ENCODE measurements around the gene CST5.
"Not testable (repeated sequence)": the region's sequence is repeated elsewhere in the genome, so short reads cannot be mapped to it uniquely, and the experiment has no call there.

CST5 gene

DNA sequence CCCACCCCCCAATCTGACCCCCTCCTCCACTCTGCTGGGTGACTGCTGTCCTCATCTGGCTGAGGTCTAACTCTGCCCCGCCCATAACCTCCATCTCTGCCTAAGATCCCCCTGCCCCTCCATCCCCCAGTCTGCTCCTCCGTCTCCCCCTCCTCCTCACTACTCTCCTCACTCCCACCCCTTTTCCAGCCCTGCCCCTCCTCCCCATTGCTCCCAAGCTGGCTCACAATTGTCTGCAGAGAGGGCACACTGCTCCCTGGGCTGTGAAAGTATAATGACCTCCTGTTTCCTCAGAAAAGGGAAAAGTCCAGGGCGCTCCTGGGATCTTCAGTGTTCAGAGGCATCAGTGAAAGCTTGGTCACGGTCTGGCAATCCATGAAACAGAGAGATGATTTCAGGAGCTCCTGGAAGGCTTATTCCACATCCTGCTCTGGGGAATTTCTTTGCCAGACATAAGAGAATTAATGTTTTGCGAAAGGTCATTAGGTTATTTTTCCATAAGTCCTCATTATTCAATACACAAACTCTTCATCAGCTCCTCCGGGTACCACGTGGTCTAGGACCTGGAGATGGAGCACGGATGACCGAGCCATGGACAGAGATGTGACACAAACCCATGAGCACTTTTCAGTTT is 21.5 kb downstream of the CST5 start:
- Histone ChIP-seq H3K27ac (ENCODE audit: low read depth in 2 of 2, low read length in 2 of 2) (no peak overlapping the region), H3K36me3 (ENCODE audit: control insufficient read depth in 2 of 2, insufficient read depth in 2 of 2, low read length in 2 of 2) (no peaks in the 10 kb centered on the region), H3K4me1 (ENCODE audit: control insufficient read depth in 2 of 2, insufficient read depth in 2 of 2, low read length in 2 of 2) (no peaks in the 10 kb centered on the region), H3K4me3 (ENCODE audit: low read length in 2 of 2) (no peak overlapping the region), H3K9ac (ENCODE audit: low read depth in 1 of 2, low read length in 2 of 2) (no peak overlapping the region), H3K27me3 (ENCODE audit: control insufficient read depth in 2 of 2, insufficient read depth in 2 of 2, low read length in 2 of 2) (no peaks in the 10 kb centered on the region), H3K9me3 (ENCODE audit: control insufficient read depth in 2 of 2, low read length in 2 of 2) (no peaks in the 10 kb centered on the region)

DNA sequence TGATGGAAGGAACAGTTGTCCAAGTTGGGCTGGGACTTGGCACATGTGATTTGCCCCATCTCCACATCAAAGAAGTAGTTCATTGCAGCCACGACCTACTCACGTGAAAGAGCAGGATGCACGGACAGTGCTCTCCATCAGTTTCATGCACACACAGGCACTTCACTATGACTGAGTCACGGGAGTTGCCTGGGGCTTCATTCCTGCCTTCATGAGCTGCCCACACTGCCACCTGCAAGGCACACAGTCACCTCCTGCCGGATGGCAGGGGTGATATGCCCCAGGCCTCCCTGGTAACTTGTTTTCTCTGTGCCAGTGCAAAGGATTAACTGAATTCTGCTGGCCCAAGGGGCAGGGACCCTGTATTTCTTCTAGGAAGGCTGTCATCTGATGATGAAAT is 22.8 kb downstream of the CST5 start:
- Histone ChIP-seq H3K36me3 (ENCODE audit: control insufficient read depth in 2 of 2, insufficient read depth in 2 of 2, low read length in 2 of 2) (no peaks in the 10 kb centered on the region), H3K27me3 (ENCODE audit: control insufficient read depth in 2 of 2, insufficient read depth in 2 of 2, low read length in 2 of 2) (no peaks in the 10 kb centered on the region), H3K27ac (ENCODE audit: low read depth in 2 of 2, low read length in 2 of 2) (no peak overlapping the region), H3K4me1 (ENCODE audit: control insufficient read depth in 2 of 2, insufficient read depth in 2 of 2, low read length in 2 of 2) (no peaks in the 10 kb centered on the region), H3K9me3 (ENCODE audit: control insufficient read depth in 2 of 2, low read length in 2 of 2) (no peaks in the 10 kb centered on the region), H3K9ac (ENCODE audit: low read depth in 1 of 2, low read length in 2 of 2) (no peak overlapping the region), H3K4me3 (ENCODE audit: low read length in 2 of 2) (no peak overlapping the region)

DNA sequence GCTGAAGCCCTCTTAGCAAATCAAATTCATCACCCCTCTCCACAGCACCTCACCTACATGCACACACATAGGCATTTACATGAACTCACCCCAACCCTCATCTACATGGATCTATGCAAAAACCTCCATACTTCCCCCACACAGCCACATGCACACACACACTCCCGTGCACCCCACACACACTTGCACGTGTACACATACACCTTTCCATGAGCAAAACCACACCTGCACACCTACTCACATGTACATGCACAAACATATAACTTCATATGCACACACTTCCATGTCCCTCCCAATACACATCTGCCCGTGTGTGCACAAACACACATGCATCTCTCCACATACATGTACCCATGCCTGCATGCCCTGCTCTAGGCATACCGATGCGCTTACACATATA is 23.3 kb downstream of the CST5 start:
- no peak overlapping the region for H3K27ac ChIP-seq (ENCODE audit: low read depth in 2 of 2, low read length in 2 of 2)
- H3K9ac ChIP-seq (ENCODE audit: low read depth in 1 of 2, low read length in 2 of 2), result no peak overlapping the region
- no peaks in the 10 kb centered on the region for H3K9me3 ChIP-seq (ENCODE audit: control insufficient read depth in 2 of 2, low read length in 2 of 2)
- H3K27me3 ChIP-seq (ENCODE audit: control insufficient read depth in 2 of 2, insufficient read depth in 2 of 2, low read length in 2 of 2), result no peaks in the 10 kb centered on the region
- no peaks in the 10 kb centered on the region for H3K4me1 ChIP-seq (ENCODE audit: control insufficient read depth in 2 of 2, insufficient read depth in 2 of 2, low read length in 2 of 2)
- H3K4me3 ChIP-seq (ENCODE audit: low read length in 2 of 2), result no peak overlapping the region
- no peaks in the 10 kb centered on the region for H3K36me3 ChIP-seq (ENCODE audit: control insufficient read depth in 2 of 2, insufficient read depth in 2 of 2, low read length in 2 of 2)

GRCh38 chr20:23841693-23842092 is 37.9 kb downstream of the CST5 start:
- Histone ChIP-seq H3K27ac (ENCODE audit: low read depth in 2 of 2, low read length in 2 of 2) (no peak overlapping the region), H3K36me3 (ENCODE audit: control insufficient read depth in 2 of 2, insufficient read depth in 2 of 2, low read length in 2 of 2) (no peaks in the 10 kb centered on the region), H3K27me3 (ENCODE audit: control insufficient read depth in 2 of 2, insufficient read depth in 2 of 2, low read length in 2 of 2) (no peaks in the 10 kb centered on the region), H3K9me3 (ENCODE audit: control insufficient read depth in 2 of 2, low read length in 2 of 2) (no peaks in the 10 kb centered on the region), H3K4me3 (ENCODE audit: low read length in 2 of 2) (no peak overlapping the region), H3K4me1 (ENCODE audit: control insufficient read depth in 2 of 2, insufficient read depth in 2 of 2, low read length in 2 of 2) (no peaks in the 10 kb centered on the region), H3K9ac (ENCODE audit: low read depth in 1 of 2, low read length in 2 of 2) (no peak overlapping the region)

DNA sequence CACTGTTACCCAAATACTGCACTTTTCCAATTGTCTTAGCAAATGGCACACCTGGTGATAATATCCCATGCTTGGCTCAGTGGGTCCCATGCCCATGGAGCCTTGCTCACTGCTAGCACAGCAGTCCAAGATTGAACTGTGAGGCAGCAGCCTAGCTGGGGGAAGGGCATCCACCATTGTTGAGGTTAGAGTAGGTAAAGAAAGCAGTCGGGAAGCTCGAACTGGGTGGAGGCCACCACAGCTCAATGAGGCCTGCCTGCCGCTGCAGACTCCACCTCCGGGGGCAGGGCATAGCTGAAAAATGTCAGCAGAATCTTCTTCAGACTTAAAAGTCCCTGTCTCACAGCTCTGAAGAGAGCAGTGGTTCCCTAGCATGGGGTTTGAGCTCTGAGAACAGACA is 43.8 kb downstream of the CST5 start:
- H3K4me3 ChIP-seq (ENCODE audit: low read length in 2 of 2), result no peak overlapping the region
- no peaks in the 10 kb centered on the region for H3K36me3 ChIP-seq (ENCODE audit: control insufficient read depth in 2 of 2, insufficient read depth in 2 of 2, low read length in 2 of 2)
- H3K4me1 ChIP-seq (ENCODE audit: control insufficient read depth in 2 of 2, insufficient read depth in 2 of 2, low read length in 2 of 2), result no peaks in the 10 kb centered on the region
- H3K27ac ChIP-seq (ENCODE audit: low read depth in 2 of 2, low read length in 2 of 2), result no peak overlapping the region
- H3K9ac ChIP-seq (ENCODE audit: low read depth in 1 of 2, low read length in 2 of 2), result no peak overlapping the region
- no peaks in the 10 kb centered on the region for H3K9me3 ChIP-seq (ENCODE audit: control insufficient read depth in 2 of 2, low read length in 2 of 2)
- H3K27me3 ChIP-seq (ENCODE audit: control insufficient read depth in 2 of 2, insufficient read depth in 2 of 2, low read length in 2 of 2), result no peaks in the 10 kb centered on the region

DNA sequence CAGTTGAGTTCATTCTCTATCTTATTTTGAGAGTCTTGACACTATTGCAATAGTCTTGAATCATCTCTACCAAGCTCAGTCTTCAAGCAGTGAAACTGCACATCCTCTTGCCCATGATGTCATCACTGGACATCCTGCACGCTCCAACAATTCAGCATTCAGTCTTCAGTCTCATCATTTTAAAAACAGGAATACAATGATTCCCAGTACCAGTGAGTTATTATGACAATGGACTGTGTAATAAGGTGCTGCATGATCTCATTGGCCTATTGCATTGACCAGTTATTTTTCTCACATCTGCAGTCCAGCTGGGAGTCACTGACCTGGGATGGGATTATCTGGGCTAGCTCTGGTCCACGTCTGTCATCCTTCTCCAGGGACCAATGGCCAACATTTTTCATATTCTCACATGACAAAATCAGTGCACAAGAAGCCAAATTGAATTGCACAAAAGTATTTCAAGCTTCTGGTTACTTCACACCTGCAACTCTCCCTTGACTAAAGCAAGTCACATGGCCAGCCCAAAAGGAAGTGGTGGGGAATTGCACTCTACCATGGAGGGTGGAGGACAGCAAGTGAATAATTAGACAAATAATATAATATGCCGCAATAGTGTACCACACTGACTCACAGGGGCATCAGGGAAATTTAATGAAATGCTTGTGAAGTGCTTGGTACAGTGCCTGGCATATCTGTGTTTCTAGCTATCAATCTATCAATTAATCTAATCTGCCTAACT is 46.6 kb downstream of the CST5 start:
- H3K9ac ChIP-seq (ENCODE audit: low read depth in 1 of 2, low read length in 2 of 2), result no peak overlapping the region
- no peaks in the 10 kb centered on the region for H3K27me3 ChIP-seq (ENCODE audit: control insufficient read depth in 2 of 2, insufficient read depth in 2 of 2, low read length in 2 of 2)
- no peak overlapping the region for H3K27ac ChIP-seq (ENCODE audit: low read depth in 2 of 2, low read length in 2 of 2)
- no peaks in the 10 kb centered on the region for H3K36me3 ChIP-seq (ENCODE audit: control insufficient read depth in 2 of 2, insufficient read depth in 2 of 2, low read length in 2 of 2)
- no peaks in the 10 kb centered on the region for H3K9me3 ChIP-seq (ENCODE audit: control insufficient read depth in 2 of 2, low read length in 2 of 2)
- H3K4me1 ChIP-seq (ENCODE audit: control insufficient read depth in 2 of 2, insufficient read depth in 2 of 2, low read length in 2 of 2), result no peaks in the 10 kb centered on the region
- H3K4me3 ChIP-seq (ENCODE audit: low read length in 2 of 2), result no peak overlapping the region

GRCh38 chr20:23831961-23832360 is 47.6 kb downstream of the CST5 start:
- H3K27ac ChIP-seq (ENCODE audit: low read depth in 2 of 2, low read length in 2 of 2); H3K9me3 ChIP-seq (ENCODE audit: control insufficient read depth in 2 of 2, low read length in 2 of 2); H3K27me3 ChIP-seq (ENCODE audit: control insufficient read depth in 2 of 2, insufficient read depth in 2 of 2, low read length in 2 of 2); H3K9ac ChIP-seq (ENCODE audit: low read depth in 1 of 2, low read length in 2 of 2); H3K4me3 ChIP-seq (ENCODE audit: low read length in 2 of 2); H3K36me3 ChIP-seq (ENCODE audit: control insufficient read depth in 2 of 2, insufficient read depth in 2 of 2, low read length in 2 of 2); H3K4me1 ChIP-seq (ENCODE audit: control insufficient read depth in 2 of 2, insufficient read depth in 2 of 2, low read length in 2 of 2): not testable (repeated sequence)

DNA sequence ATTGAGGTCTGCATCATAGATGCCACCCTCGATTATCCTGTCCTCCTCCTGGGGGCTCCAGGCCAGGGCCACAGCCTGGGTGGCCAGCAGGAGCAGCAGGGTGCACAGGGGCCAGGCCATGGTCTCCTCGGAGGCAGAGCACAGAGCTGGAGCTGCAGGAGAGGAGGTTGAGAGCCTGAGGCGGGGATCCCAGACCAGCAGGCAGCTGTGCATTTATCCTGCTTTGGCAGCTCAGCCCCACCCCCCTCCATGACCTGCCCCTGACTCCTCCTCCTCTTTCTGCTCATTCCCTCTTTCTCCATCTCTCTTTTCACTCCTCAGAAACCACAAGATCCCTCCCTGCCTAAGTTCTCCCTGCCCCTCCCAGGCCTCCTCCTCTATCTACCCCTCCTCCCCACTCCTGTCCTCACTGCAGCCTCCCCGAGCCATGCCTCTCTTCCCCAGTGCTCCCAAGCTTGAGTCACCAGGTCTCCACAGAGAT is 53.0 kb downstream of the CST5 start, which contains the start of gene CST2:
TSS of gene CST2 (minus strand) at position 189 of the 481 bp plus-strand sequence. CDS start at position 120, 69 bp downstream.
- Histone ChIP-seq H3K27ac (ENCODE audit: low read depth in 2 of 2, low read length in 2 of 2) (no peak within 1 kb of the TSS), H3K27me3 (ENCODE audit: control insufficient read depth in 2 of 2, insufficient read depth in 2 of 2, low read length in 2 of 2) (no peaks in the 10 kb centered on the region), H3K9ac (ENCODE audit: low read depth in 1 of 2, low read length in 2 of 2) (no peak within 1 kb of the TSS), H3K9me3 (ENCODE audit: control insufficient read depth in 2 of 2, low read length in 2 of 2) (no peaks in the 10 kb centered on the region), H3K36me3 (ENCODE audit: control insufficient read depth in 2 of 2, insufficient read depth in 2 of 2, low read length in 2 of 2) (no peaks in the 10 kb centered on the region), H3K4me1 (ENCODE audit: control insufficient read depth in 2 of 2, insufficient read depth in 2 of 2, low read length in 2 of 2) (no peaks in the 10 kb centered on the region), H3K4me3 (ENCODE audit: low read length in 2 of 2) (no peak within 1 kb of the TSS)
